CD14-positive monocyte (primary cell): ENCODE data around the gene NT5C1B. TPM values are rescaled to one million over a fixed set of nuclear protein-coding genes. Genes with fewer than 3 reads are reported as not detected.

Experiments used
- DNase-seq, 3 donors: peaks; one replicate each; pipeline ENCODE4 v3.0.0-alpha.2; 2011 to 2022
- H2AFZ ChIP-seq: 2 replicates; pipeline ENCODE4 v1.6.0; 2012; ENCODE audit warnings: mild to moderate bottlenecking, low read depth, low read length, inconsistent platforms; ENCODE audit not compliant: insufficient read depth, poor library complexity, severe bottlenecking
- H3K27ac ChIP-seq, 2 donors: 1 replicate in 1 of 2; 2 replicates in 1 of 2; pipeline ENCODE4 v1.5.1; 2012 to 2013; ENCODE audit warnings: low read length in 2 of 2, control low read depth in 1 of 2, inconsistent platforms in 1 of 2, low read depth in 1 of 2, mild to moderate bottlenecking in 1 of 2
- H3K27me3 ChIP-seq, 2 donors: one replicate each; pipeline versions ENCODE4 v1.6.0 to v1.6.1; 2011 to 2013; ENCODE audit warnings: low read length in 2 of 2; ENCODE audit not compliant: control insufficient read depth in 2 of 2, insufficient read depth in 2 of 2
- H3K36me3 ChIP-seq, 2 donors: replicated peaks in 1 of 2; 1 replicate in 1 of 2; 2 replicates in 1 of 2; pipeline versions ENCODE4 v1.5.1 to v1.6.1; 2012 to 2013; ENCODE audit warnings: low read length in 2 of 2, control low read depth in 1 of 2, inconsistent platforms in 1 of 2, mild to moderate bottlenecking in 1 of 2; ENCODE audit not compliant: insufficient read depth in 2 of 2, control insufficient read depth in 1 of 2
- H3K4me1 ChIP-seq, 2 donors: 1 replicate in 1 of 2; 2 replicates in 1 of 2; pipeline versions ENCODE4 v1.5.1 to v1.6.1; 2012 to 2013; ENCODE audit warnings: low read length in 2 of 2, control low read depth in 1 of 2, inconsistent platforms in 1 of 2, mild to moderate bottlenecking in 1 of 2, moderate library complexity in 1 of 2; ENCODE audit not compliant: insufficient read depth in 2 of 2, control insufficient read depth in 1 of 2
- H3K4me2 ChIP-seq: replicated peaks from 2 replicates; pipeline ENCODE3; 2012; ENCODE audit warnings: low read length, moderate library complexity, mild to moderate bottlenecking; ENCODE audit not compliant: poor library complexity, severe bottlenecking; ENCODE audit errors: extremely low read depth
- H3K4me3 ChIP-seq, 3 experiments: fragments of 200-600 bp in 1 of 3; sonication (generic) in 1 of 3; replicated peaks in 1 of 3; 1 replicate in 2 of 3; 2 replicates in 1 of 3; pipeline ENCODE4 v1.5.1; 2011 to 2013; ENCODE audit warnings: low read length in 3 of 3, mild to moderate bottlenecking in 3 of 3, control low read depth in 2 of 3, low read depth in 2 of 3, inconsistent platforms in 1 of 3, moderate library complexity in 1 of 3
- H3K79me2 ChIP-seq: 2 replicates; pipeline ENCODE4 v1.6.0; 2012; ENCODE audit warnings: mild to moderate bottlenecking, control low read depth, inconsistent platforms, low read length, moderate library complexity; ENCODE audit not compliant: insufficient read depth
- H3K9ac ChIP-seq: 2 replicates; pipeline ENCODE4 v1.6.0; 2017; ENCODE audit warnings: low read length, mild to moderate bottlenecking; ENCODE audit not compliant: insufficient read depth, poor library complexity, severe bottlenecking
- H3K9me3 ChIP-seq, 2 donors: replicated peaks in 1 of 2; 1 replicate in 1 of 2; 2 replicates in 1 of 2; pipeline versions ENCODE4 v1.5.1 to v1.6.1; 2012 to 2013; ENCODE audit warnings: low read length in 2 of 2, control low read depth in 1 of 2; ENCODE audit not compliant: control insufficient read depth in 1 of 2, insufficient read depth in 1 of 2
- H4K20me1 ChIP-seq: 2 replicates; pipeline ENCODE4 v1.6.0; 2012; ENCODE audit warnings: mild to moderate bottlenecking, low read length, control low read depth, moderate library complexity; ENCODE audit not compliant: insufficient read depth
- H3K27ac Mint-ChIP-seq, 7 donors: one replicate each; pipeline ENCODE4 v1.8.0; 2020; ENCODE audit warnings: mild to moderate bottlenecking in 7 of 7, mixed read lengths in 7 of 7, moderate library complexity in 6 of 7, inconsistent platforms in 2 of 7
- H3K27me3 Mint-ChIP-seq, 3 donors: one replicate each; pipeline ENCODE4 v1.8.0; 2021 to 2022; ENCODE audit warnings: low read depth in 3 of 3, mild to moderate bottlenecking in 3 of 3, mixed read lengths in 3 of 3, moderate library complexity in 3 of 3, inconsistent platforms in 1 of 3
- H3K36me3 Mint-ChIP-seq, 2 donors: one replicate each; pipeline ENCODE4 v1.8.0; 2020; ENCODE audit warnings: mixed read lengths in 2 of 2, inconsistent platforms in 1 of 2, mild to moderate bottlenecking in 1 of 2
- H3K4me1 Mint-ChIP-seq: one replicate; pipeline ENCODE4 v1.8.0; 2020; ENCODE audit warnings: mild to moderate bottlenecking, mixed read lengths
- H3K4me3 Mint-ChIP-seq, 2 donors: one replicate each; pipeline ENCODE4 v1.8.0; 2020; ENCODE audit warnings: mild to moderate bottlenecking in 2 of 2, mixed read lengths in 2 of 2, moderate library complexity in 1 of 2
- H3K9me3 Mint-ChIP-seq, 7 donors: one replicate each; pipeline ENCODE4 v1.8.0; 2020 to 2022; ENCODE audit warnings: mixed read lengths in 7 of 7, mild to moderate bottlenecking in 6 of 7, moderate library complexity in 6 of 7, inconsistent platforms in 2 of 7
- CTCF ChIP-seq: fragments of 200-600 bp; IDR thresholded peaks from one replicate; pipeline ENCODE4 v1.8.0; 2022; ENCODE audit warnings: antibody characterized with exemption, mild to moderate bottlenecking
- WGBS: methylation state at CpG from one replicate; pipeline ENCODE4 v1.1.5; 2013; ENCODE audit warnings: missing lambda C conversion rate; ENCODE audit not compliant: insufficient coverage; 5-methylcytosine and 5-hydroxymethylcytosine counted together
- intact Hi-C, 2 donors: fragments of 100-400 bp; cut with micrococcal nuclease; formaldehyde crosslinking; loops; one replicate each; pipeline versions ENCODE4 v1.15.0 to v1.15.1; 2023
- polyA plus RNA-seq, 3 donors: library from polyadenylated mRNA; depleted of rRNA in 1 of 3; unstranded in 2 of 3; stranded (reverse) in 1 of 3; fragments of 300-500 nt in 2 of 3; fragments of >200 nt in 1 of 3; fragmentation: Illumina TruSeq in 2 of 3; gene quantifications; 1 replicate in 2 of 3; 2 replicates in 1 of 3; pipeline ENCODE4 v1.2.3, GENCODE V29; 2012 to 2021

NT5C1B gene
- polyA plus RNA-seq, 3 donors, result not detected

DNA sequence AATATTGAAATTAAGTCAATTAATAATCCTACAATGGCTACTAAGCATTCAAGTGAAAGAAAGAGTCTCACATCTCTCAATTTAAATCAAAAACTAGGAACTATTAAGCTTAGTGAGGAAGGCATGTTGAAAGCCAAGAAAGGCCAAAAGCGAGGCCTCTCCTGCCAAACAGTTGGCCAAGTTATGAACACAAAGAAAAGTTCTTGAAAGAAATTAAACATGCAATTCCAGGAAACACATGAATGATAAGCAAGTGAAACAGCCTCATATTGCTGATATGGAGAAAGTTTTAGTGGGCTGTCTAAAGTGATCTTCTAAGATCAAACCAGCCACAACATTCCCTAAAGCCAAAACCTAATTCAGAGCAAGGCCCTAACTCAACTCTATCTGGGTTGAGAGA lies 40.7 kb downstream of the NT5C1B start:
- H3K4me1 Mint-ChIP-seq, result peaks cover 1% of the 10 kb centered on the region
- DNase-seq, result no peak
- Histone ChIP-seq H3K4me2 (no peak overlapping the region), H3K9me3 (no peaks in the 10 kb centered on the region), H4K20me1 (no peaks in the 10 kb centered on the region), H3K27ac (no peak overlapping the region), H3K79me2 (no peaks in the 10 kb centered on the region), H3K9ac (no peak overlapping the region), H3K4me3 (no peak overlapping the region), H3K4me1 (no peaks in the 10 kb centered on the region), H3K27me3 (no peaks in the 10 kb centered on the region), H2AFZ (no peak overlapping the region), H3K36me3 (no peaks in the 10 kb centered on the region)
- peaks cover 3 to 7% of the 10 kb centered on the region in 2 donors for H3K36me3 Mint-ChIP-seq
- WGBS, result no CpG with 5 or more reads among the region's 1 CpG
- H3K27me3 Mint-ChIP-seq, result no peaks in the 10 kb centered on the region
- no peak for TF ChIP-seq CTCF
- no peak overlapping the region for H3K27ac Mint-ChIP-seq
- no peaks in the 10 kb centered on the region for H3K9me3 Mint-ChIP-seq
- H3K4me3 Mint-ChIP-seq, result no peak overlapping the region
- intact Hi-C loops, result no loop called here

GRCh38 chr2:18546567-18546966 lies 42.8 kb downstream of the NT5C1B start:
- Histone ChIP-seq H4K20me1 (no peaks in the 10 kb centered on the region), H3K9ac (no peak overlapping the region), H3K27ac (no peak overlapping the region), H3K9me3 (no peaks in the 10 kb centered on the region), H3K79me2 (no peaks in the 10 kb centered on the region), H3K4me2 (no peak overlapping the region), H3K36me3 (no peaks in the 10 kb centered on the region), H3K4me3 (no peak overlapping the region), H3K27me3 (no peaks in the 10 kb centered on the region), H2AFZ (no peak overlapping the region), H3K4me1 (no peaks in the 10 kb centered on the region)
- no peak for TF ChIP-seq CTCF
- intact Hi-C loops, result no loop called here
- Mint-ChIP-seq H3K9me3 (peaks cover 0 to 2% (median 0%) of the 10 kb centered on the region in 7 donors), H3K27ac (no peak overlapping the region), H3K4me3 (no peak overlapping the region), H3K27me3 (no peaks in the 10 kb centered on the region), H3K4me1 (no peaks in the 10 kb centered on the region), H3K36me3 (peaks cover under 1 to 1% of the 10 kb centered on the region in 2 donors)
- no peak for DNase-seq
- WGBS, result no CpG with 5 or more reads among the region's 2 CpGs
